ENCODE measurements around the gene WDR48.

Gene WDR48

GRCh38 chr3:39127908-39128304 lies 76.1 kb downstream of the WDR48 start:
- Histone ChIP-seq H3K9me3 (ENCODE audit: control insufficient read depth, low read length) (no peaks in the 10 kb centered on the region), H3K4me3 (ENCODE audit: low read depth, low read length) (no peak overlapping the region), H3K9ac (no peak overlapping the region), H3K4me1 (no peaks in the 10 kb centered on the region), H3K4me2 (ENCODE audit: low read length) (no peak overlapping the region), H2AFZ (no peak overlapping the region), H3K79me2 (no peaks in the 10 kb centered on the region), H3K27ac (no peak overlapping the region), H3K36me3 (ENCODE audit: control insufficient read depth, insufficient read depth, low read length) (no peaks in the 10 kb centered on the region), H3K27me3 (ENCODE audit: control insufficient read depth, insufficient read depth, low read length) (no peaks in the 10 kb centered on the region)
- no peak for TF ChIP-seq CTCF (IDR thresholded peaks at IDR 0.05)

- no peak overlapping the region for H3K4me3 ChIP-seq (ENCODE audit: low read depth, low read length)
- H3K36me3 ChIP-seq (ENCODE audit: control insufficient read depth, insufficient read depth, low read length) = no peaks in the 10 kb centered on the region
- no peak overlapping the region for H2AFZ ChIP-seq
- H3K9ac ChIP-seq = no peak overlapping the region
- H3K27me3 ChIP-seq (ENCODE audit: control insufficient read depth, insufficient read depth, low read length) = no peaks in the 10 kb centered on the region
- H3K4me1 ChIP-seq = no peaks in the 10 kb centered on the region
- no peak overlapping the region for H3K4me2 ChIP-seq (ENCODE audit: low read length)
- no peaks in the 10 kb centered on the region for H3K9me3 ChIP-seq (ENCODE audit: control insufficient read depth, low read length)
- no peak for TF ChIP-seq CTCF (IDR thresholded peaks at IDR 0.05)
- H3K79me2 ChIP-seq = no peaks in the 10 kb centered on the region
- no peak overlapping the region for H3K27ac ChIP-seq
These were observed 77.1 kb downstream of the WDR48 start for GRCh38 chr3:39128951-39129350.

GRCh38 chr3:39130026-39130425 lies 78.2 kb downstream of the WDR48 start:
- Histone ChIP-seq H3K27me3 (ENCODE audit: control insufficient read depth, insufficient read depth, low read length) (no peaks in the 10 kb centered on the region), H3K4me3 (ENCODE audit: low read depth, low read length) (no peak overlapping the region), H3K4me1 (no peaks in the 10 kb centered on the region), H3K9me3 (ENCODE audit: control insufficient read depth, low read length) (no peaks in the 10 kb centered on the region), H3K9ac (no peak overlapping the region), H3K36me3 (ENCODE audit: control insufficient read depth, insufficient read depth, low read length) (no peaks in the 10 kb centered on the region), H3K79me2 (no peaks in the 10 kb centered on the region), H2AFZ (no peak overlapping the region), H3K4me2 (ENCODE audit: low read length) (no peak overlapping the region), H3K27ac (no peak overlapping the region)
- TF ChIP-seq CTCF (IDR thresholded peaks at IDR 0.05) = no peak

GRCh38 chr3:39130693-39131265 lies 79.0 kb downstream of the WDR48 start:
- Histone ChIP-seq H2AFZ (no peak overlapping the region), H3K36me3 (ENCODE audit: control insufficient read depth, insufficient read depth, low read length) (no peaks in the 10 kb centered on the region), H3K79me2 (no peaks in the 10 kb centered on the region), H3K4me2 (ENCODE audit: low read length) (no peak overlapping the region), H3K4me1 (peaks cover 3% of the 10 kb centered on the region), H3K9ac (no peak overlapping the region), H3K9me3 (ENCODE audit: control insufficient read depth, low read length) (no peaks in the 10 kb centered on the region), H3K27me3 (ENCODE audit: control insufficient read depth, insufficient read depth, low read length) (no peaks in the 10 kb centered on the region), H3K4me3 (ENCODE audit: low read depth, low read length) (no peak overlapping the region), H3K27ac (no peak overlapping the region)
- no peak for TF ChIP-seq CTCF (IDR thresholded peaks at IDR 0.05)
